Endodermal cell (in vitro differentiated cells): ENCODE results near the gene TEX22. TPM values are rescaled to one million over a fixed set of nuclear protein-coding genes. Genes with fewer than 3 reads are reported as not detected.
A peak's percentile ranks its signal among the peaks of the same experiment; 100 is the strongest.

Experiments used
- DNase-seq: peaks from one replicate; pipeline ENCODE4 v3.0.0-alpha.2; 2017
- H3K27ac ChIP-seq: 2 replicates; pipeline ENCODE4 v1.5.1; 2013; ENCODE audit warnings: mild to moderate bottlenecking, low read depth, low read length, moderate library complexity
- H3K27me3 ChIP-seq: 2 replicates; pipeline ENCODE4 v1.6.1; 2013; ENCODE audit warnings: mild to moderate bottlenecking, low read length, moderate library complexity; ENCODE audit not compliant: insufficient read depth, control insufficient read depth, poor library complexity, severe bottlenecking
- H3K36me3 ChIP-seq: 2 replicates; pipeline ENCODE4 v1.7.0; 2013; ENCODE audit warnings: mild to moderate bottlenecking, low read length, moderate library complexity; ENCODE audit not compliant: control insufficient read depth, insufficient read depth
- H3K4me1 ChIP-seq: one replicate; pipeline ENCODE4 v1.7.0; 2013; ENCODE audit warnings: low read length; ENCODE audit not compliant: control insufficient read depth, insufficient read depth
- H3K4me3 ChIP-seq: 2 replicates; pipeline ENCODE4 v1.5.1; 2013; ENCODE audit warnings: mild to moderate bottlenecking, low read length, moderate library complexity
- H3K9ac ChIP-seq: 2 replicates; pipeline ENCODE4 v1.6.1; 2013; ENCODE audit warnings: mild to moderate bottlenecking, low read length, moderate library complexity; ENCODE audit not compliant: poor library complexity, severe bottlenecking; ENCODE audit errors: extremely low read depth
- H3K9me3 ChIP-seq: 2 replicates; pipeline ENCODE4 v1.6.1; 2013; ENCODE audit warnings: mild to moderate bottlenecking, low read length, moderate library complexity; ENCODE audit not compliant: control insufficient read depth
- H3K27ac Mint-ChIP-seq: 2 replicates; pipeline ENCODE4 v1.8.0; 2020; ENCODE audit warnings: mixed read lengths
- H3K27me3 Mint-ChIP-seq: 2 replicates; pipeline ENCODE4 v1.8.0; 2021; ENCODE audit warnings: mild to moderate bottlenecking, mixed read lengths; ENCODE audit not compliant: insufficient read depth
- H3K36me3 Mint-ChIP-seq: 2 replicates; pipeline ENCODE4 v1.8.0; 2020; ENCODE audit warnings: low read depth, mixed read lengths
- H3K4me1 Mint-ChIP-seq: 2 replicates; pipeline ENCODE4 v1.8.0; 2020; ENCODE audit warnings: mixed read lengths
- H3K4me3 Mint-ChIP-seq: 2 replicates; pipeline ENCODE4 v1.8.0; 2020; ENCODE audit warnings: mild to moderate bottlenecking, moderate library complexity, mixed read lengths
- H3K9me3 Mint-ChIP-seq: 2 replicates; pipeline ENCODE4 v1.8.0; 2020; ENCODE audit warnings: mild to moderate bottlenecking, mixed read lengths
- CTCF ChIP-seq: fragments of 200-600 bp; sonication (generic); conservative IDR thresholded peaks from 2 replicates; pipeline ENCODE4 v1.5.0; 2021; ENCODE audit warnings: antibody characterized with exemption, mild to moderate bottlenecking
- WGBS, 2 experiments: methylation state at CpG; one replicate each; pipeline versions ENCODE4 v1.1.5 to v1.1.7; 2013; ENCODE audit warnings: missing lambda C conversion rate in 2 of 2, mixed read lengths in 1 of 2; ENCODE audit not compliant: insufficient coverage in 1 of 2, insufficient read length in 1 of 2; 5-methylcytosine and 5-hydroxymethylcytosine counted together
- total RNA-seq, 2 donors: library from RNA; stranded (reverse); fragmentation: NEBNext Ultra II Directional in 1 of 2; extraction: Animal tissue kit (Norgen Biotek cat#: 25700) in 1 of 2; gene quantifications; 2 replicates in 1 of 2; 3 replicates in 1 of 2; pipeline ENCODE4 v1.2.1, GENCODE V29; 2021

The TEX22 gene
- total RNA-seq, 2 donors from 2014 or later, result 1.9 to 3.5 TPM

GRCh38 chr14:105411985-105412770 is 13.8 kb downstream of the TEX22 start:
- H3K27ac Mint-ChIP-seq, result no peak overlapping the region
- no peak overlapping the region for H3K4me3 Mint-ChIP-seq
- 81 to 89% methylated on average over 8 to 17 of the region's 17 CpGs for WGBS, 2 experiments
- Histone ChIP-seq H3K36me3 (no peaks in the 10 kb centered on the region), H3K9ac (no peak overlapping the region), H3K27ac (no peak overlapping the region), H3K4me1 (no peaks in the 10 kb centered on the region), H3K4me3 (no peak overlapping the region), H3K9me3 (no peaks in the 10 kb centered on the region), H3K27me3 (peaks cover 55% of the 10 kb centered on the region)
- peaks cover 1% of the 10 kb centered on the region for H3K4me1 Mint-ChIP-seq
- TF ChIP-seq CTCF, result no peak
- peaks cover 7% of the 10 kb centered on the region for H3K36me3 Mint-ChIP-seq
- peak; percentile 57 for DNase-seq
- peaks cover 73% of the 10 kb centered on the region for H3K27me3 Mint-ChIP-seq
- H3K9me3 Mint-ChIP-seq, result no peaks in the 10 kb centered on the region

GRCh38 chr14:105412771-105413543 is 14.6 kb downstream of the TEX22 start:
- peaks cover 55% of the 10 kb centered on the region for H3K27me3 ChIP-seq

GRCh38 chr14:105413544-105413886 is 15.2 kb downstream of the TEX22 start:
- H3K9ac ChIP-seq, result no peak overlapping the region
- H3K9me3 Mint-ChIP-seq, result no peaks in the 10 kb centered on the region
- H3K27me3 ChIP-seq, result peaks cover 55% of the 10 kb centered on the region
- peaks cover 64% of the 10 kb centered on the region for H3K27me3 Mint-ChIP-seq
- H3K9me3 ChIP-seq, result no peaks in the 10 kb centered on the region
- peaks cover 2% of the 10 kb centered on the region for H3K4me1 Mint-ChIP-seq
- no peaks in the 10 kb centered on the region for H3K36me3 ChIP-seq
- peaks cover 10% of the 10 kb centered on the region for H3K36me3 Mint-ChIP-seq
- WGBS, 2 experiments, result 100% methylated on average over 2 of the region's 2 CpGs; no CpG with 5 or more reads in 1 of the 2 experiments
- no peaks in the 10 kb centered on the region for H3K4me1 ChIP-seq
- peak; percentile 41 for DNase-seq
- TF ChIP-seq CTCF, result no peak
- no peak overlapping the region for H3K4me3 ChIP-seq
- H3K27ac Mint-ChIP-seq, result no peak overlapping the region
- no peak overlapping the region for H3K27ac ChIP-seq
- H3K4me3 Mint-ChIP-seq, result no peak overlapping the region

More at GRCh38 chr14:105412771-105413543, 14.6 kb downstream of the TEX22 start:
- H3K9ac ChIP-seq, result no peak overlapping the region
- H3K9me3 ChIP-seq, result no peaks in the 10 kb centered on the region
- 88 to 97% methylated on average over 5 to 8 of the region's 8 CpGs for WGBS, 2 experiments
- no peak overlapping the region for H3K4me3 ChIP-seq
- Mint-ChIP-seq H3K4me3 (no peak overlapping the region), H3K9me3 (no peaks in the 10 kb centered on the region), H3K27me3 (peaks cover 67% of the 10 kb centered on the region), H3K4me1 (peaks cover 1% of the 10 kb centered on the region), H3K27ac (no peak overlapping the region), H3K36me3 (peaks cover 10% of the 10 kb centered on the region)
- no peaks in the 10 kb centered on the region for H3K36me3 ChIP-seq
- no peaks in the 10 kb centered on the region for H3K4me1 ChIP-seq
- no peak overlapping the region for H3K27ac ChIP-seq
- TF ChIP-seq CTCF, result no peak
- DNase-seq, result peak; percentile 45
